Right atrium auricular region (tissue), 2 donors: Measurements from ENCODE around the gene LRRC52. TPM values are rescaled to one million over a fixed set of nuclear protein-coding genes. Genes with fewer than 3 reads are reported as not detected.

Experiments used
- DNase-seq: peaks from one replicate; pipeline ENCODE4 v3.0.0-alpha.2; 2019; ENCODE audit warnings: low spot score
- H3K27ac ChIP-seq, 2 donors: fragments of 200-600 bp; sonication (generic); 1 replicate in 1 of 2; 2 replicates in 1 of 2; pipeline ENCODE4 v1.5.1; 2016 to 2019
- H3K27me3 ChIP-seq, 2 donors: fragments of 200-600 bp; sonication (generic); one replicate each; pipeline versions ENCODE4 v1.5.1 to v1.6.0; 2017 to 2019
- H3K36me3 ChIP-seq: fragments of 200-600 bp; sonication (generic); one replicate; pipeline ENCODE4 v1.5.1; 2016
- H3K4me1 ChIP-seq, 2 donors: fragments of 200-600 bp; sonication (generic); one replicate each; pipeline versions ENCODE4 v1.5.1 to v1.6.0; 2017 to 2019
- H3K4me3 ChIP-seq, 2 donors: fragments of 200-600 bp; sonication (generic); 1 replicate in 1 of 2; 2 replicates in 1 of 2; pipeline ENCODE4 v1.5.1; 2017 to 2019; ENCODE audit warnings: mild to moderate bottlenecking in 1 of 2, moderate library complexity in 1 of 2
- H3K9me3 ChIP-seq, 2 donors: fragments of 200-600 bp; sonication (generic); one replicate each; pipeline ENCODE4 v1.5.1; 2019
- total RNA-seq, 2 donors: library from RNA; depleted of rRNA; stranded (reverse); fragments of >200 nt; gene quantifications; one replicate each; pipeline ENCODE4 v1.1.0, GENCODE V29; 2016
- TF ChIP-seq, protein P1 (sequence below), 2 donors: fragments of 200-600 bp; sonication (generic); IDR thresholded peaks; one replicate each; pipeline ENCODE4 v1.5.1; 2019; ENCODE audit warnings: antibody characterized with exemption in 2 of 2

LRRC52 gene, protein sequence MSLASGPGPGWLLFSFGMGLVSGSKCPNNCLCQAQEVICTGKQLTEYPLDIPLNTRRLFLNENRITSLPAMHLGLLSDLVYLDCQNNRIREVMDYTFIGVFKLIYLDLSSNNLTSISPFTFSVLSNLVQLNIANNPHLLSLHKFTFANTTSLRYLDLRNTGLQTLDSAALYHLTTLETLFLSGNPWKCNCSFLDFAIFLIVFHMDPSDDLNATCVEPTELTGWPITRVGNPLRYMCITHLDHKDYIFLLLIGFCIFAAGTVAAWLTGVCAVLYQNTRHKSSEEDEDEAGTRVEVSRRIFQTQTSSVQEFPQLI
- total RNA-seq = not detected

DNA sequence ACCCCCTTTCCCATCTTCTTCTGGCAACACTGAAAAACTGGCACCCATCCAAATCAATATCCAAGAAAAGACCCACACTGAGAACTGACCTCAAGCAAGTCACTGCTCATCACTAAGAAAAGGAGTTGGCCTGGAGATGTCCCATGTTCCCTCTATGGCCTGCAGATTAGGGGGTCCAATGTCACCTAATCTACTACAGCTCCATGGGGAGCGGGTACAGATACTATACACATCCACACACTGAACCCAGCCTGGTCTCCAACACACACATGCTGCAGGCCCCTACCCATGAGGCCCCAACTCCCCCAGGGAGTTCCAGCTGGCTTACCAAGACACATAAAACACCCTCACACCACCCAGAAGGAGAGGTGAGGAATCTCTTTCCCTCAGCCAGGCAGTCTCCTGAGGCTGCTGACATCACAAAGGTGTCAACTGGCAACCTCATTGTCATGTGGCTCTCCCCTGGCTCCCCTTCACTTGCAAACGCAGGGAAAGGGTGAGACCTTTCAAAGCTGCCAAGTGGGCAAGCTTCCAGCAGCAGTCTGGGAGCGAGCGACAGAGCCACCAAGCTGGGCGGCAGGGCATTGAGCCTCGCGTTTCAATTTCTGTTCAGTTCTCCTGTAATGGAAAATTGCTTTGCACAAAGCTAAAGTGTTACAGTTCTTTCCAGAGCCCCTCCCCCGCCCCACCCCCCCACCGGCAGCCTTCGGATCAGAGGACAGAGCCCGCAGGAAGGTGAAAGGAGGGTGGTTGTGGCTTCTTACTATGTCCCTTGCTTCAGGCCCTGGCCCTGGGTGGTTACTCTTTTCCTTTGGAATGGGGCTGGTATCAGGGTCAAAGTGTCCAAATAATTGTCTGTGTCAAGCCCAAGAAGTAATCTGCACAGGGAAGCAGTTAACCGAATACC is at the start of gene LRRC52:
TSS of gene LRRC52 (plus strand) at position 469 of the 907 bp plus-strand sequence. CDS start at position 766, 297 bp downstream.
- TF ChIP-seq, protein P1, sequence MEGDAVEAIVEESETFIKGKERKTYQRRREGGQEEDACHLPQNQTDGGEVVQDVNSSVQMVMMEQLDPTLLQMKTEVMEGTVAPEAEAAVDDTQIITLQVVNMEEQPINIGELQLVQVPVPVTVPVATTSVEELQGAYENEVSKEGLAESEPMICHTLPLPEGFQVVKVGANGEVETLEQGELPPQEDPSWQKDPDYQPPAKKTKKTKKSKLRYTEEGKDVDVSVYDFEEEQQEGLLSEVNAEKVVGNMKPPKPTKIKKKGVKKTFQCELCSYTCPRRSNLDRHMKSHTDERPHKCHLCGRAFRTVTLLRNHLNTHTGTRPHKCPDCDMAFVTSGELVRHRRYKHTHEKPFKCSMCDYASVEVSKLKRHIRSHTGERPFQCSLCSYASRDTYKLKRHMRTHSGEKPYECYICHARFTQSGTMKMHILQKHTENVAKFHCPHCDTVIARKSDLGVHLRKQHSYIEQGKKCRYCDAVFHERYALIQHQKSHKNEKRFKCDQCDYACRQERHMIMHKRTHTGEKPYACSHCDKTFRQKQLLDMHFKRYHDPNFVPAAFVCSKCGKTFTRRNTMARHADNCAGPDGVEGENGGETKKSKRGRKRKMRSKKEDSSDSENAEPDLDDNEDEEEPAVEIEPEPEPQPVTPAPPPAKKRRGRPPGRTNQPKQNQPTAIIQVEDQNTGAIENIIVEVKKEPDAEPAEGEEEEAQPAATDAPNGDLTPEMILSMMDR (IDR thresholded peaks at IDR 0.05) = peak in 1 of 2 donors; percentile 62
- peak; percentile 74 for DNase-seq
- no peak within 1 kb of the TSS for H3K4me3 ChIP-seq
- no peaks in the 10 kb centered on the region for H3K36me3 ChIP-seq
- H3K9me3 ChIP-seq = no peaks in the 10 kb centered on the region
- H3K4me1 ChIP-seq = peaks cover 0 to 35% of the 10 kb centered on the region in 2 donors
- no peaks in the 10 kb centered on the region for H3K27me3 ChIP-seq
- peak within 1 kb of the TSS; percentile 47 for H3K27ac ChIP-seq

DNA sequence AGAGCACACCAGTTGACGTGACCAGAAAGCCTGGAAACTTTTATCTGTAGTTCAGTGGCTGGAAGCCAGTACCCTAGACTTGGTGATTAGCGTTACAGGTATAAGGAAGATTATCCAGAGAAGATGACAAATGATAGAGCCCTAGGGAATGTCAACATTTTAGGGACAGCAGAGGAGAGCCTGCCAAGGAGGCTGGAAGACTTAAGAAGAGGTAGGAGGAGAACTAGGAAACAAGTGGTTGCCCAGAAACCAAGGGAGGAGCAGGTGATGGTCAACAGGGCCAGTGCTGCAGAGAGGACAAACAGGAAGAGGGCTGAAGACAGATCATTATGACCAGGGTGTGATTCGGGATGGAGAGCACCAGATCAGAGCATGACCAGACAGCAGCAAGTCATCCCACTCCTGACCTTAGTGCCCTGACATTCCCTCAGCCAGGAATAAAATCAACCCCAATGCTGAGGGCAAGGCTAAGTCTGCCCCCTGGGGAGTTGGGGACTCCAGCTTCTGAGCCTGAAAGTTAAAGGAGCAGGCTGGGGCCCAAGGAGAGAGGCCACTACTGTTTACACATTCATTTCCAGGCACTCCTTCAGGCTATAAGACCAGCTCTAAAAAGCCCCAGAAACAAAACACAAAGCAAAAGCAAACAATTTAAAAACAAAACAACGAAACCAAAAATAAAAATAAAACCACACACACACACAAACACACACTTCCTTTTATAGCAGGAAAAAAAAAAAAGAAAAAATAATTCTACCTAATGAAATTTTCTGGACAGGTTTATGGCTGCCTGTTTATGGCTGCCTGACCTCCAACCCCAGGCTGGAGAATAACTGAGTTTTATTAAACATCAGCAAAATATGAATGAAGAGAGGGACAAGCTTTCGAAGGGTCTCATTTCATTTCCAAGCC is 48.6 kb upstream of the LRRC52 start:
- no peaks in the 10 kb centered on the region for H3K36me3 ChIP-seq
- no peaks in the 10 kb centered on the region for H3K9me3 ChIP-seq
- TF ChIP-seq, protein P1 (IDR thresholded peaks at IDR 0.05) = no peak
- no peak overlapping the region for H3K27ac ChIP-seq
- DNase-seq = no peak
- peaks cover 0 to 9% of the 10 kb centered on the region in 2 donors for H3K4me1 ChIP-seq
- H3K4me3 ChIP-seq = no peak overlapping the region
- H3K27me3 ChIP-seq = no peaks in the 10 kb centered on the region

DNA sequence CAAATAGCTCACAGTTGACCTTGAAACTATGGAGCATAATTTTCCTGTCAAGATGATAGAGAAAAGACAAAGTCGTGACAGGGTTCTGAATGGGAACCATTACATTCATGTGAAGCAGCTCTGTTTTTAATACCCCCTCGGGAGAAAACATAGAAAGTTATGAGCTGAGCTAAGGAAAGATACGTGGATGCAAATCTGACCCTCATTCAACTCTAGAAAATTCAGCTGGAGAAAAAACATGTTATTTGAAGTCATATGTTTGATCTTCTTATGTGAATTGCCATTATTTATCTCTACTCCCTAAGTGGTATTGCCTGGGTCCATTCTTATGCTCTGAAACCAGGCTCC is 48.0 kb upstream of the LRRC52 start:
- Histone ChIP-seq H3K27ac (no peak overlapping the region), H3K4me3 (no peak overlapping the region), H3K36me3 (no peaks in the 10 kb centered on the region), H3K4me1 (peaks cover 0 to 7% of the 10 kb centered on the region in 2 donors), H3K27me3 (no peaks in the 10 kb centered on the region), H3K9me3 (no peaks in the 10 kb centered on the region)
- TF ChIP-seq, protein P1 (IDR thresholded peaks at IDR 0.05) = no peak
- no peak for DNase-seq

DNA sequence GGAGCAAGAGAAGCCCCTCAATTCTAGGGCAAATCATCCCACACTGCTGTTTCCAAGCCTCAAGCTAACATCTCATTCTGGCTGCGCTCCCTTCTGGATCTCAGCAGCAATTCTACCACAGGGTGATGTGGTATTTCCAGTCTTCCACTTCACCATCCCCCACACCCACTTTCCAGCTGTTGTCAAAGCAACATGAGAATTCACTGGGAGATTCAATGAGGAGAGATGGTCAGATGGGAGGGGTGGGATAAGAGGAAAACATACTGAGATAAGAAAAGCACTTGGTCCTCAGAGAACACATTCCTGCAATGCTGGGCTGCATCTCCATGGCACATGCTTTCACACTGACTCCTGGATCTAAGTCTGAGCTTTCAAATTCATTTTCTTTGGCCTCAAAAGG is 47.3 kb upstream of the LRRC52 start:
- Histone ChIP-seq H3K27me3 (no peaks in the 10 kb centered on the region), H3K36me3 (no peaks in the 10 kb centered on the region), H3K9me3 (no peaks in the 10 kb centered on the region), H3K4me1 (peaks cover 0 to 7% of the 10 kb centered on the region in 2 donors), H3K4me3 (no peak overlapping the region), H3K27ac (no peak overlapping the region)
- DNase-seq = no peak
- TF ChIP-seq, protein P1 (IDR thresholded peaks at IDR 0.05) = no peak
